Stimulated activated CD4-positive, alpha-beta T cell treated with anti-CD3 and anti-CD28 coated beads, TNF-alpha, amount 100 ng/mL, for 24 hours (primary cell): ENCODE results near the gene TOMM70.
"Not testable (repeated sequence)": the region's sequence is repeated elsewhere in the genome, so short reads cannot be mapped to it uniquely, and the experiment has no call there.

Experiments used
- DNase-seq, 3 experiments: peaks; one replicate each; pipeline ENCODE4 v3.0.0-alpha.2; 2020; ENCODE audit warnings: low read depth in 3 of 3

Gene TOMM70

DNA sequence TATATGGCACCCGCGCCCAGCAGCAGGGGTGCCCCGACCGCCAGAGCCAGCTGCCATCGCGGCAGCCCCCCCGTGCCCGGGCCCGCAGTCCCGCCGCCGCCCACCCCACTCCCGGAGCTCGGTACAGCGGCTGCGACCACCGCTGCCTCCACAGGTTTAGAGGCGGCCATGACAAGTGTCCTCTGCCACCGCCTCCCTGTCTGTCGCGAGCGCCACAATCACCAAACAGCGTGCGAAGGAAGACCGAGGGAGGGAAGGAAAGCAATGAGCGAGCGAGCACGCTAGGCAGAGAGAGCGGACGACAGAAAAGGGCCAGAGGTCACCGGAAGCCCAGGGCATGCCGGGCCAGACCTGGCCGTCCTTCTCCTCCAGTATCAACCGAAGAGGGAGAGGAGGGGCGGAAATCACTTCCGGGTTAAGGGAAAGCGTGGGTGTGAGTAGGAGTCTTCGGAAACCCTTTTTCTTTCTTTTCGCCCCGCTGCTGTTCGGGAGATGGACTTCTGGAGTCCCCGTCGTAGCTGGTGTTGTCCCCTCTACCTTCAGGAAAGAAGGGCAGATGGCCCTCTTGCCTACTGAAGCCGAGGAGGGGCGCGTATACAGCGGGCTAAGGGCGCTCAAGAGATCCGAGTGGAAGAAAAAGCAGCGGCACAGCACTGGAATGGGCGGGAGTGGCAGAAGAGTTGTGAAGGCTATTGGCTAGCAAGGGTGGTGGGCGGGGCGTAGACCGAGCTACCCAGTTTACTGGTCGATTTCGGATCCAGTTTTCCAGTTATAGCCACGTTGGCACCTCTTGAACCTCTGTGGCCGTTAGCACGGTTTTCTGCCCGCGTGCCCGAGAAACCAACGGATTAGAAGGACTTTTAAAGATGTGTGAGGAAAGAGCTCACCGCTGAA lies at the start of gene TOMM70, which contains the start of gene LNP1:
TOMM70 (minus strand) TSS at position 310 of the 894 bp plus-strand sequence; CDS start at position 170, 140 bp downstream.
LNP1 (plus strand) TSS at position 760 of the 894 bp plus-strand sequence. CDS start 28,191 bp downstream, outside the sequence.
- peak; percentile 88 to 98 (median 90) for DNase-seq

DNA sequence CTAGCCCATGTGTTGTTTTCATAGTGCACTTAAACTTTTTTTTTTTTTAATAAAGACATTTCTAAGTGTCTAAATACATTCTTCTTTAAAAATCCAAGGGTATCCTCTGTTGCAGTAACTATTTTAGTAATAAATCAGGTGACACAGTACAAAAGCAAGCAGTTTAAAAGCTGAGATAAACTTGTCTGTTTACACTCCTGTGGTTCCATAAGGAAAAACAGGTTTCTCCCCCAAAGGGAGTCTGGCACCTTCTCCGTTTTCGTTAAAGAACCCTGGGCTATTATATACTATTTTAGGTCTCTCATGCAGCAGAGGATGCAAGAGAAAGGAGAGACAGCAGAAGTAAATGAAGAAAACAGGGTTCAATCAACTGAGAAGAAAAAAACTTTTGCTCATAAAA lies 48.3 kb upstream of the TOMM70 start:
- no peak for DNase-seq

DNA sequence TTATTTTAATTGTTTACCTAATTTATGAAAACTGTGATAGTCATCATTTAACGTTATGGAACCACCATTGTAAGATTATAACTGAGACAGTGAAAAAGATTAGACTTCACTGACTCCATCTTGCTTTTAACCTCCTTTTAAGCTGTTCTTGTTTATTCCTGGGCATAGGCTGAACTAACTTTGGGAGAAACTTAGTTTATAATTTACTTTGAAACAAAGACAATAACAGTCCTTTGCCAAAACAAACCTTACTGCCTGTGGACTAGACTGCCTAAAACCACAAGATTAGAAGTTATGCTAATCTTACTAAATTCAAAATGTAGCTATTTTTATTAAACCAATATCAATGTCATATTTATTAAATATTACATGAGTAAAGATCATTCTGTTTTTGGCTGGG lies 47.2 kb upstream of the TOMM70 start:
- no peak for DNase-seq

DNA sequence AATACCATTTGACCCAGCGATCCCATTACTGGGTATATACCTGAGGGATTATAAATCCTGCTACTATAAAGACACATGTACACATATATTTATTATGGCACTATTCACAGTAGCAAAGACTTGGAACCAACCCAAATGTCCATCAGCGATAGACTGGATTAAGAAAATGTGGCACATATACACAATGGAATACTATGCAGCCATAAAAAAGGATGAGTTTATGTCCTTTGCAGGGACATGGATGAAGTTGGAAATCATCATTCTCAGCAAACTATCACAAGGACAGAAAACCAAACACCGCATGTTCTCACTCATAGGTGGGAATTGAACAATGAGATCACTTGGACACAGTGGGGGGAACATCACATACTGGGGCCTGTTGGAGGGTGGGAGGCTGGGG lies 46.2 kb upstream of the TOMM70 start:
- not testable (repeated sequence) for DNase-seq

DNA sequence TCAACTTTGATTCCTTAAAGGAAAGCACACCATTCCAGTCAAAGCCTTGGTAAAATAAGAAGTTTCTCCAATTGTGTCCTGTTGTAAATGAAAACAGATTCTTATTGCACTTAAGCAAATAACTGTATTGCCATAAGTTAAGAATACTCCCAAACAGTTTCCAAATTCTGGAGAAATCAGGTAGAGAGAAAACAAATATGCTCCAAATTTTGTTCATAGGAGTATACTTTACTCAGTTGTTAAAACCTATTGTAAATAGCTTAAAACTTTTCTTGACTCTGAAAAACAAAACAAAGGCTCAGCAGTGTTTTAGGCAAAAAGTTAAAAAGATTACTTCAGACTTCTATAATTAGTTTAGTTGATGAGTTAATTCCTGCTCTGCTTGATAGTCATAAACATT lies 42.8 kb upstream of the TOMM70 start:
- no peak for DNase-seq

DNA sequence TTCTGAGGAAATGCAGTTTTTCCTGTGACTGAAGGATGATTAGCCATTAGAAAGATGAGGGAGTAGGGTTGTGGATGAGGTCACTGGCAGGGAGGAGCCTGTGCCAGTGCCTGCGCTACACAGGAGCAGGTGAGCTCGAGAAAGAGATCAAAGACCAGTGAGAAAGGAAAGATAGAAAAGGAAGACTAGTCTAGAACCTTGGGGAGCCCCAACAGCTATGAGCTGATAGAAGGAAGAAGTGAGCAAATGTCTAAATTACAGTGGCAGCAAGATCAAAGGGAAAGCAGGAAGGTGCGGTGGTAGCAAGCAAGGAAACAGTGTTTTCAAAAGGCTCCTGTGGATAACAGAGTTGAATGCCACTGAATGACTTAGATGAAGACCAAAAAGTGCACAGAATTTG lies 40.0 kb upstream of the TOMM70 start:
- no peak for DNase-seq

DNA sequence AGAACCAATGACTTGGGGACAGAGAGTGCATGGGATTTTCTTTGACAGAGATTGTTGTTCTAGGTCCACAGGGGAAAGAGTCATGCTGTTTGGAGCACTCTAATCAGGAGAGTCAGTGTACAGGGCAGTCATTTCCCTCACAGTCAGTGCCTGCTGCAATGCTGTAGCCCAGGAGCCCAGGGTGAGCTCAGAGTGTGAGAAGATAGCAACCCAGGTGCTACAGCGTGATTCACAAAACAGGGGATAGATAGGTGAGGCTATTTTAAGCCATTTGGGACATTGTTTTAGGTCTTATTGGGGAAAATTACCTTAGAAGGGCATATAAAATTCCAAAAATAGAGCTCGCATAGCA lies 37.7 kb upstream of the TOMM70 start:
- DNase-seq = no peak

DNA sequence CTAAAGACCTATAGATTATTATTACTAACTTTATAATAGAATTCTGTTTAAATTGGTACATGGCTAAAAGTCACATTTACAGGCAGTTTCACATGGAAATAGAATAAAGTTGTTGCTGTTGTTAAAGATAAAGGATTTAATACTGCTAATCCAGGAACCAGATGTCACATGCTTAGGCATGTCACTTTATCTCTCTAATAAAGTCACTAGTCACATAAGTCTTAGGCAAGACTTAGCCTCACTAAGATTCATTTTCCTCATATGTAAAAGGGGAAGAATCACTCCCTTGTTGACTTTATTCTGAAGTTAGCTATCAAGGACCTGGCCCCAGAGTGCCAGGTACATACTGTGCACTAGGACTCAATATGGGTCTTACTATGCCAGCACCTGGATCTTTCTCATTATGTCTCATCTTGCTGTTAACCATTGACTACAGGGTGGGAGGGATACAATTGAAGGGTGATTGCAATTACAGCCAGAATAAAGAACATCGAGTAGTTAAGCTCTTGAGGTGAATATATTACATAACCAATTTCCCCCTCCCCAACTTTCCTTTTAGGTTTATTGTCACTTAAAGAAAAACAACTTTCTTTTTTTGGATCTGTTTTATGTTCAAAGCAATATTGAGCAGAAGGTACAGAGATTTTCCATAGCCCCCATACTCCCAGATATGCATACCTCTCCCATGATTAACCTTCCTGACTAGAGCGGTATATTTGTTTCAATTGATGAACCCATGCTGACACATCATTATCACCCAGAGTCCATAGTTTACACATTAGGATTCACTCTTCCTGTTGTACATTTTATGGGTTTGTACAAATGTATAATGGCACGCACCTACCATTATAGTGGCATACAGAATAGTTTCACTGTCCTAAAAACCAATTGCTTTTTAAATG lies 37.1 kb upstream of the TOMM70 start:
- no peak for DNase-seq

DNA sequence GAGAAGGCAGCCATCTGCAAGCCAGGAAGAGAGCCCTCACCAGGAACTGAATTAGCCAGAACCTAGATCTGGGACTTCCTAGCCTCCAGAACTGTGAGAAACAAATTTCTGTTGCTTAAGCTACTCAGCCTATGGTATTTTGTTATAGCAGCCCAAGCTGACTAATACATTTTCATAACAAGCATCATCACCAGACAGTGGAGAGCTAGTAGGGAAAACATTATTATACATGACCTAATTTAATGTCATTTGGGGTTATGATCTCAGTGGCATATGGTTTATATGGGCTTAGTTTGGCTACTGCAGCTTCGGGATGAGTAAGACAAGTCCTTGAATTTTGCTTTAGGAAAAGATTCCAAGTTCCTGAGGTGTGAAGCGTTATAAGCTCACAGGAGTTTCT lies 36.1 kb upstream of the TOMM70 start:
- no peak for DNase-seq

DNA sequence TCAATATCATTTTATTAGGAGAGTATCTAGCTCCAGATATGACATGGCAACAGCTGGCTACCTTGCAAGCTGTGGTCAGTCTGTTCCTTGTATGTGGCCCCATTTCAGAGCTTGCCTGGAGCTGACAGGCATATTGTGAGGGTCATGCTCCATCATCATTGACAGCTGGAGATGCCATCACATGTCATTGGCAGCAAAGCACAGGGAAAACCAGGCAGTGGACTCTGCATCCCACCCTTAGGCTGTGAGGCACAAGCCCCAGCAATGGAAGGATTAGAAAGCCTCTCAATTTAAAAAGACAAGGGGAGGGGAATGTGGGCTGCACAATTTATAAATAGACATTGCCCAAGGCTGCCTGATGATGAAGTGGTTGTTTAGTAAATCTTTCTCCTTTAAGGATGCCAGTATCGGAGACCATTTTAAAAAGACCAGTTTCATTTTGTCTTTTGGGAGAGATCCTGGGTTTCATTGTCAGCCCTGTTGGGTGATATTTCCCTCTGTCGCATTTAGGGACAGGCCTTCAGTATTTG lies 28.4 kb upstream of the TOMM70 start:
- DNase-seq = no peak

DNA sequence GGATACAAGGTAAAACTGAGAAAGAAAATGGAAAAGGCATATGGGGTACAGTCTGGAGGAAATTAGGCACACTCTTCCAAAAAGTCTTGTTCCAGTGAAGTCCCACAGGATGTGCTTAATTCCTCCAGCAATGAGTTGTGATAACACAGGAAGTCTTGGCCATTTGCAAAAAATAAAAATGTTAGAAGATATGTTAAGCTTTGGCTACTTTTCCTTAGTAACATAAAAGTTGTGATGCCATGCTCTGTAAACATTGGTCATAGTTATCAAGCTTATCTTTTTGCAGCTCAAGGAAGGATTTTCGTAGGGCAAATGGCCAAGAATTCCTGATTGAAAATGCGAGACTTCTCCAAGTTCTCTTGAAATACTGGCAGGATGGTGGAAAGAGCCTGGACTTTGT lies 26.8 kb upstream of the TOMM70 start:
- DNase-seq = no peak

DNA sequence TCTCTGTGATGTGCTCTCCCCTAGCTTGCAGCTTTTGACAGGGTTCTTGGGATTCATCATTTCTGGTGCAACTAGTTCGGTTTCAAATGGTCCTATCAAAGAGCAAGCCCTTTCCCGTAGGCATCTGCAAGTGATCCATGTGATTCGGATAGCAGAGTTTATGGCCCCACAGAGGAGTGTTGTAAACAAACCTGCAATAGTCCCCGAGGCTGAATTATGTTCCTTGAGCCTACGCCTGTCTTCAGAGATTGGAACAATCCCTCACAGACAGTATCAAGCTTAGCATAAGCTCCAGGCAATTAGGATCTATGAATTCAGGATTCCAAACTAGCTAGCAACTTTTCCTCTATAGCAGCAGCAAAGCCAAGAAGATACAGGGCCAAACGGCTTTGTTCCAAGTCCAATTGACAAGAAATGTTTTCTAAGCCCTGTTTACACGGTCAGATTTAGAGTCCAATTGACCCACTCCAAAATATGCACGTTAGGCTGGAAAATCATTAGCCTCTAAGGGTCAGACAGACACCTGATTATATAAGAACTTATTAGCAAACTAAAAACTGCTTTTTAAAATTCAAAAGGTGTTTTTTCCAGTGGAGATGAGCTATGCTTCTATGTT lies 25.3 kb upstream of the TOMM70 start:
- no peak for DNase-seq

DNA sequence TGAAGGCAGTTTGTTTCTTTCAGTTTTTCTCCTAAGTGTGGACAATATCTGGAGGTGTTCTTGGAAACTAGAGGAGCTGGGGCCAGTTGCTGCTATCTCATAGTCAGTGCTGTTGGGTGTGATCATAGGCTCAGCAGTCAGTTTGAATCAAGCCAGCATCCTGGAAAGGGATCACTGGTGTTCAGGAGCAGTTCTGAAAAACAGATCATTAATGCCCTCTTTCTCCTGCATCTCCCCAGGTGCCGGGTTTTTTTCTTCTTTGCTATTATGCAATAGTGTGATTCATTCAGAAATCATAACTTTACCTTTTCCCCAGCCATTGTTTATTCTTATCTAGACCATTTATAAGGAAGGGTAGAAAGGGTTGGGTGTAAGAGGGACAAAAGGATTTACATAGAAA lies 24.4 kb upstream of the TOMM70 start:
- DNase-seq = no peak

DNA sequence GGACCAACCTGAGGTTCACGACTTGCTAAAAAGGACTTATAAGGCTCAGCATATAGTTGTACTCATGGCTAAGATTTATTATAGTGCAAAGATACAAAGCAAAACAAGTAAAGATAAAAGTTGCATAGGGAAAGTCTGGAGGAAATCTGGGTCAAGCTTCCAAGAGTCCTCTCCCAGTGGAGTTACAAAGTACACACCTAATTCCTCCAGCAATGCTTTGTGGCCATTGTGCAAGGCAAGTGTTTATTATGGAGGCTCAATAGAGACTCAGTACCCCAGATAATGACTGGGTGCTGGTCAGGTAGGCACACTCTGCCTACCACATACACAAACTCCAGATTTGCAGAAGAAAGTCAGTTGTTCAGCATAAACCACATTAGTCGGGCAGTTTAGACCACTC lies 23.4 kb upstream of the TOMM70 start:
- no peak for DNase-seq

DNA sequence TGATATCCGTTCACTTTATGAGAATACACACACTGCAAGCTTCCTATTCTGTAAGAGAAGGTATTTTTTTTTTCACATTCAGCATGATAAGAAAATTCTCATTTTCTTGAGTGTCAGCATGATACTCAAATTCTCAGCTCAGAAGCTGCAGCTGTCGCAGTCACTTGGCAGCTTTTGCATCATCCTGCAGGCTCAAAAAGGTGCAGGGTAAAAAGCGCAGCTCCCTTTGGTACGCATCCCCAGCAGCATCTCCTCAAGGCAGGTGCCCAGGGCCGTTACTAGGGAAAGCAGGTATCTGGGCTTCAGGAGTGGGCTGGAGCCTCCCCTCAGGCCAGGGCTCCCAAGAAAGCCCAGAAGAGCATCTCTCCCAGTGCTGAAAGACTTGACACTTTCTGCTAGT lies 22.7 kb upstream of the TOMM70 start:
- DNase-seq = no peak

DNA sequence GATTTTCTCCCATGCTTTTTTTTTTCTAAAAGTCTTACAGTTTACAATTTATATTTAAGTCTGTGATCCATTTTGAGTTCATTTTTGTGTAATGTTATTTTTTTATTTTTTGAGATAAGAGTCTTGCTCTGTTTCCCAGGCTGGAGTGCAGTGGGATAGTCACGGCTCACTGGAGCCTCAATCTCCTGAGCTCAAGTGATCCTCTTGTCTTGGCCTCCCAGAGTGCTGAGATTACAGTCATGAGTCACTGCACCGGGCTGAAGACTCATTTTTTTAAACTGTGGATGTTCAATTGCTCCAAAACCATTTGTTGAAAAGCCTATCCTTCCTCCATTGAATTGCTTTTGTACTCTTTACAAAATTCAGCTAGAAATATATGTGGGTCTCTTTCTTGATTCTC lies 20.0 kb upstream of the TOMM70 start:
- DNase-seq = no peak

DNA sequence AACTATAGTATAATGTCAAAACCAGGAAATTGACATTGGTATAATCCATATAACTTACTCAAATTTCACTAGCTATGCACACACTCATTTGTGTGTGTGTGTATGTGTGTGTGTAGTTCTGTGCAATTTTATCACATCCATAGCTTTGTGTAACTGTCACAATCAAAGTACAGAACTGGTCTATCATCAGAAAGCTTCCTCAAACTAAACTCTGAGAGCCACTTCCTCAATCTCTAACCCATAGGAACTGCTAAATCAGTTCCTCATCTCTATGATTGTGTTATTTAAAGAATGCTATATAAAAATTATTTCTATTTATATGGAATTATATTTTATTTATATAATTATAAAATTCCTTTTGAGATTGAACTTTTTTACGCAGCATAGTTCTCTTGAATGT lies 18.5 kb upstream of the TOMM70 start:
- no peak for DNase-seq

DNA sequence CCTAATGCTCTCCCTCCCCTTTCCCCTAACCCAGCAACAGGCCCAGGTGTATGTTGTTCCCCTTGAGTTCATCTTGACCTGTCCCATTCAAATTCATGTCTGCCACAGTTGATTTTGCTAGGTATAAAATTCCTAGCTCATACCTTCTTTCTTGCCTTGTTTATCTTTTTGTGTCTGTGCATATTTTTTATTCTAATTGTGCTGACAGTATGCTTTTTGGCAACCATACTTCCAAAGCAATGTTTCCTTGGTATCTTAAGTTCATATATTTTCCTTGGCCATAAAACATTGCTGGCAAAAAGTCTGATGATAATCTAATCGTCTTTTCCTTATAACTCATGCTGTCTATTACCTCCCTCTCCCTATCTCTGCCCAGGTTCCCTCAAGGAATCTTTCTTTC lies 16.0 kb upstream of the TOMM70 start:
- no peak for DNase-seq

DNA sequence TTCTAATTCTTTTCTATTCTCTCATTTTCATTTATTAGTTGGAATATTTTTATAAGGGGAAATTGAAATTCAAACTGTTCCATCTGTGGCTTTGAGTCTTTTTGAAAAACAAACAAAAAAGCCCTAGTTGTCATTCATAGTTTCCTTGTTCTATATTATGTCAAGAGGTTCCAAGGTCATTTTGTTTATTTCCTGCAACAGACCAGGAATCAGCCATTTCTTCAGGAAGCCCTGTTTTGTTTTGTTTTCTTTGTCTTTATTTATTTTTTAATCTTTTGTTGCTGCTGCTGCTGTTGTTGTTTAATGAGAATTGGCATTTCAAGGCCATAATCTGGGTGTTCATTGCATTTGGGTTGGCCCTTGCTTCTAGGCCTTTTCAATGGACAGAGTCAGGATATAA lies 15.3 kb upstream of the TOMM70 start:
- DNase-seq = no peak

DNA sequence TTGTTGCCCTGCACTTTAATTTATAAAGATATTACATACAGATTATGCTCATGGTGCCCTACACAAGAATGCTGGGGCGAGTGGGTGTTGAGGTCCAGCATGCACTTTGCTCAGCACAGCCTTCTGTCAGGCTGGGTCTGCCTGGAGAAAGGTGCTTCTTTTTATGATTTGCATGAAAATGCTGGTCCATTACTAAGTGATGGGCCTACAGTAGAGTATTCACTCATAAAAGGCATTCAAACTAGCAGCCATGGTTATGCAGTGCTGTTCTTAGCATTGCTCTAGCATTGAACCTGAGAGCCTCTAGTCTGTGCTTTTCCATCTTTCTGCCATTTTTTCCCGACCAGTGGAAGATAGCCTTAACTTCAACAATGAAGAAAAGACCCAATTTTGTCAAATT lies 12.7 kb upstream of the TOMM70 start:
- no peak for DNase-seq

DNA sequence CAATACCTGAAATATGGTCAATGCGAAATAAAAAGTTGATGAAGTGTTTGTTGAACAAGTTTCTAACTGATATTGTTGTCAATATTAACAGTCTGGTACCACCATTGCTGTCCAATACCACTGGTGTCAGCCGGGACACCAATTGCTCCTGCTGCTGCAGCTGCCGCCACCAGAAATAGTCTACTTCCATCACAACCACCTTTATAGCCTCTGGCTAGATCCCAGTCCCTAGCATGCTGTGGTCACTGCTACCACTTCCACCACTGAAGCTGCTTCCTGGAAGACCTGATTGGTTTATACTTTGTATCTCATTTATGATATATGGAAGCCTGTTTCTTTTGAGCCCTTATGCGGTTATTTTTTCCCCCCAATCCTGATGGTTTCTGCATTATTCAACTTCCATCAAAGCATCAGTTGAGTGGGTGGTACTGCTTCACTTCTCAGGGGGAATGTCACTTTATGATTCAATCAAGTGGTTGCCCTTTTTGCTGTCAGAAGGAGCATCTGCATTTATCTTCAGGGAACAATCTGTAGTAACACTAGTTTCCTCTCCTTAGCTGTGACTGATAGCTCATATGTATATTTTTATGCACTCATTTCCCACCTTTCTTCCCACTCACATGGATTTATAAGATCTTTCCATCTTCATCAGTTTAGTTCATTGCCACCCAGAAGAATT lies 12.2 kb upstream of the TOMM70 start:
- DNase-seq = no peak
